ENCODE data around the gene ATAT1.
"Not testable (repeated sequence)": the region's sequence is repeated elsewhere in the genome, so short reads cannot be mapped to it uniquely, and the experiment has no call there.

The ATAT1 gene

DNA sequence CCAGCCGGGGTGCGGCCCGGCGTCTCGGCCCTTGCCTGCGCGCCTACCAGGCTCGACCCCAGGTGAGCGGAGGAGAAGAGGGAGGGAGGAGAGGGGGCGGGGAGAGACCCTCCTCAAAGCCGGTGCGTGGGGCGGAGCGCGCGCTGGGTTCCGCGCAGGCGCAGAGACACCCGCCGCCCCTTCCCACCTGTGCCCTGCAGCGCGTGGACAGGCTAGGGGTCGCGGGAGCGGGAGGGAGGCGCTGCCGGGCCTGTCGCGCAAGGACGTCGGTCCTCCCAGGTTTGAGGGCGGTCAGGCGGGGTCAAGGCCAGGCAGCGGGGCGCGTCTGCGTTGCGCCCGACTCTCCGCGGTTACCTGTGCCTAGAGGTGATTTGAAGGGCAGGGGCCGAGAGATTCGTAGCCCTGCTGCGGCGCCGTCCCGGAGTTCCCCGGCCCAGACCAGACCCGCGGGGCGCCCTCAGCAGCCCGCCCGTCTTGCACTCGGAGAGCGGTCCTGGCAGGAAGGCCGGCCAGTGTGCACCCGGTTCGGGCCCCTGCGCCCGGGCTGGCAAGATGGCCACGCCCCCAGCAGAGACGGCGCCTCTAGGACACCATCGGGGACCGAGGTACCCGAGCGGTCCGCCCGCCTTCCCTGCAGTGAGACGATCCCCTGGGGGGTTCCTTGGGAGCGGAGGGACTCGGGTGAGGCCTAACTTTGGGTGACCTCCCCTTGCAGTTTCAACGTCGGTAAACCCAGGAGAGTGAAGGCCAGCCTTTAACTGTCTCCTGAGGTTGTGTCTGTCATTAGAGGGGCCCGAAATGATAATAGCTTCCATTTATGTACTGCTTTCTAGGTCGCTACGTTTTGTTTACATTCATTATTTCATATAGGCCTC is 20.8 kb downstream of the ATAT1 start:
- in situ Hi-C loops (cut with MboI; ENCODE audit: low sequenced_read_pairs), result no loop called here

DNA sequence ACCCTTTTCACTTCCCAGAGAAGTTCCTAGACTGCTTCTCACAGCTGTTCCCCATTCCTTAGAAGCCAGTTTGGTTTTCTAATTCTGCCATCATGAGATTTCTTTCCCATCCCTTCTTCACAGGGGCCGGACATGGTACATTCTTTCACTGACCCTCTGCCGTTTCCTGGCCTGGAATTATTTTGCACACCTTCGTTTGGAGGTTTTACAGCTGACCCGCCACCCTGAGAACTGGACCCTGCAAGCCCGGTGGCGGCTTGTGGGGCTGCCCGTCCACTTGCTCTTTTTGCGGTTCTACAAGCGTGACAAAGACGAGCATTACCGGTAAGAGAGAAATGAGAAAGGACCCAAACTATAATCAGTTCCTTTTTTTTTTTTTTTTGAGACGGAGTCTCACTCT is 24.5 kb downstream of the ATAT1 start:
- in situ Hi-C loops (cut with MboI; ENCODE audit: low sequenced_read_pairs), result no loop called here

DNA sequence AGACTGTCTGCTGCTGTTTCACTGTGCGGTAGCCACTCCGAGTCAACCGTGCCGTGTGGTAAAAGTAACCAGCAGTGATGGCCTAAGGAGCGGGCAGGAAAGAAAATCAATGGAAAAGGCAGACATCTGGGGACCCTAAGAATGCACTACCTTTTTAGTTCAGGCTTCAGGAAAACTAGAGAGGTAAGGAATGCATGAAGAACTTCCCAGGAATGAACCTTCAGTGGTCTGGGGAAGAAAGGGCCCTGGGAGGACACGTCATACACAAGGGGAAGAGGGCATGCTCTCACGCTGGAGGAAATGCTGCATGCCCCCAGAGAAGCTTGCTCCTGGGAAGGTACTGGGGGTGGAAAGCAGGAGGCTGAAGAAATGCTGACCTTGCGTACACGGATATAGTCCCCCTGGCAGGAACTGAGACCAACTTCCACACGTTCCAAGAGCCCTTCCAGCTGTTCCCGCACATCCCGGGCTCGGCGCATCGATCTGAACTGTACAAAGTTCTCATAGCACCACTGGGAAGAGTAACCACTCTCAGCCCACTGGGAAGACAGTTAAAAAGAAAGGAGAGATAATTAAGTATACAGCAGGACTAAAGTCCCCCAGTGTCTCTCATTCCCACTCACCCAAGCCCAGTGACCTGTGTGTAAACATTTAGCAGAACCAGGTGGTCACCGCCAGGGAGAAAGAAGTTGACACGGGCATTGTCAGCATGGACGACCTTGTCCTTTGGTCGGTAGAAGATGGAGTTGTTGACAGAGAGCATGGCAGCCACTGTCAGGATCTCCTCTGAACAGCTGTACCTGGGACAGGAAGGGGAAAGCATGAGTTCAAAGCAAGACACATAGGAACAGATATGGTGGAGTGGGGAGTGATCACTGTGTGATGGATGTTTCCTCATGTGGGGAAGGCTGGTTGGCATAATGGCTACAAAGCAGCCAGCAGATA is 28.4 kb downstream of the ATAT1 start:
- in situ Hi-C loops (cut with MboI; ENCODE audit: low sequenced_read_pairs), result no loop called here

DNA sequence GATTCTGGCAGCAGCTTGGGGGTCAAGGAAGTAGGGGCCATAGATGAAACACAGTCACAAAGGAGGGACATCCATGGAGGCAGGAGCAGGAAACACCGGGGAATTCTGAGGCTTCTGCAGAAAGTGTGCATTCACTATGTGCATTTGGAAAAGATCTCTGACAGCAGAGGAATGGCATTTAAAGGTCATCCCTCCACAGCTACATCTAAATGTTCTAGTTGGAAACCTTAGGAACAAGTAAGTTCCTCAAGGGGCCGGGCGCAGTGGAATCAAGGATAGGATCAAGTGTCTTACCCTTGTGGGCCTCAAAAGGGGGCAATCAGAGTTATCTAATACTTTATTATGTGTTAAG is 29.0 kb downstream of the ATAT1 start:
- in situ Hi-C loops (cut with MboI; ENCODE audit: low sequenced_read_pairs), result no loop called here

DNA sequence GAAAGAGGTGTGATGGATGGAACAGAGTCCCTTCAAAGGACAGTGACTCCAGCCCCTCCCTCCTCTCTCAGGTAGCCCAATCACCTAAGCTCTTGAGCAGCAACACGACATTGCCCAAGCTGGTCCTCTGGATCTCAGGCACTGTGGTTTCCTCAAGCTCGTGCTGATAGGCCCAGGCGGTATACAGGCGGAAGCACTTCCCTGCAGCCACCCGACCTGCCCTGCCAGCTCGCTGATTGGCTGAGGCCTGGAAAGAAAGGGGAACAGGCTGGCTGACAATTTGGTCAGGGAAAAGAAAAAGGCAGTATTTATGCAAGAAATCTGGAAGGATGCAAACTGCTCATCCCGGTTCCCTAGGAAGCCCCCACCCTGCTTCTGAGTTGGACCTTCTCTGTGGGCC is 29.8 kb downstream of the ATAT1 start:
- in situ Hi-C loops (cut with MboI; ENCODE audit: low sequenced_read_pairs), result no loop called here

DNA sequence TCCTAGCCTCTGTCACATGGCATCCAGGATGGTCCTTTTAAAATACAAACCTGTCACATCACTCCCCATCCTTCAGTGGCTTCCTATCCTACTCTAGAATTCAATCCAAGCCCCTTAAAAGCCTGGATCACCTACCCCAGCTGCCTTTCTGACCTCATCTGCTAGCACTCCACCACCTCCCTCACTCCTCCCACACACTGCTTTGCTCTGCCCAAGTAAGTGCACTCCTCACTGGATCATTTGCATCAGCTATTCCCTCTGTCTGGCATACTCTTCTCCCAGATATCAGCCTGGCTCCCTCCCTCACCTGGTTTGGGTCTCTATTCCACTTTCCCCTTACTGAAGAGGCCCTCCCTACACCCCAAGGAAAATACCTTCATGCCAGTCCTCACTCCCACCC is 30.8 kb downstream of the ATAT1 start:
- in situ Hi-C loops (cut with MboI; ENCODE audit: low sequenced_read_pairs), result no loop called here

DNA sequence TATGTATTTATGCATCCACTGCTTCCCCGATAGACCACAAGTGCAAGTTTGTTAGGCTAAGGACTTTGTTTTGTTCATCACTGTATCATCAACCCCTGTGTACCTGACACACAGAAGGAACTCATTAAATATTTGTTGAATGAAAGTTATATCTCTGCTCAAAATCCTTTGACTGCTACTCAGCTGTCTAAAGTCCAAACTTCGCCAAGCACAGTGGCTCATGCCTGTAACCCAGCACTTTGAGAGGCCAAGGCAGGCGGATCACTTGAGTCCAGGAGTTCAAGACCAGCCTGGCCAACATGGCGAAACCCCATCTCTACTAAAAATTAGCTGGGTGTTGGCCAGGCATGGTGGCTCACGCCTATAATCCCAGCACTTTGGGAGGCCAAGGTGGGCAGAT is 31.2 kb downstream of the ATAT1 start:
- in situ Hi-C loops (cut with MboI; ENCODE audit: low sequenced_read_pairs), result not testable (repeated sequence)

DNA sequence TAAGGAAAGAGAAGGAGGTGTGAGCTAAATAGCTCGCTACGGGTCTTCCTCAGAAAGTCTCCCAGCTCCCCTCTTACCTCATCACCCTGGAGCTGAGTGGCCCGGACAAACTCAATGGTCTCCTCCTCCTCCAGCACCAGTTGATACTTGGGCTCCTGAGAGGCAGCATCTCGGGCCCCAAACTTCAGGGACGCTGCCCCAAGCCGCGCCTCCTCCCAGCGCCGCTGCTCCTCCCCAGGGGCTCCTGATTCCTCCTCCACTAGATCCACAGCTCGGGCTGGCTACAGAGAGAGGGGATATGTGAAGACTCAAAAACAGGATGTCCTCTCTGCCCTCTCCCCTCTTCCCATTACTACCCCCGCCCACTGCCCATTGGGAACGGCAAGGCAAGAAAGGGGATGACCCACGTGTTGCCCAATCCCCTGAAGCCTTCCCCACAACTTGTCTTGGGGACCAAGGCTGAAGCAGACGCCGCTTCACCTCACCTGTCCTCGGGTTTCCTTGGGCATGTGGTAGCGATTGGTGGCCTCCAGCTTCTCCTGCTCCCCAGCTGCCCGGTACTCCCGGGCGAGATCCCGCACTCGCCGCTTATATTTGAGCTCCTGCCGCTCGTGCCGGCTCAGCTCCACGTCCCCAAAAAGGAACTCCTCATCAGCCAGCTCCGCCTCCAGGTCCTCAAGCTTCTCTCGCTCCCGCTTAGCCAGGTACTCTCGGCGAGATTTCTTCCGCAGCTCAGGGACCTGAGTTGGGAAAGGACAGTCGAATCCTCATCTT is 38.5 kb downstream of the ATAT1 start:
- in situ Hi-C loops (cut with MboI; ENCODE audit: low sequenced_read_pairs), result no loop called here

DNA sequence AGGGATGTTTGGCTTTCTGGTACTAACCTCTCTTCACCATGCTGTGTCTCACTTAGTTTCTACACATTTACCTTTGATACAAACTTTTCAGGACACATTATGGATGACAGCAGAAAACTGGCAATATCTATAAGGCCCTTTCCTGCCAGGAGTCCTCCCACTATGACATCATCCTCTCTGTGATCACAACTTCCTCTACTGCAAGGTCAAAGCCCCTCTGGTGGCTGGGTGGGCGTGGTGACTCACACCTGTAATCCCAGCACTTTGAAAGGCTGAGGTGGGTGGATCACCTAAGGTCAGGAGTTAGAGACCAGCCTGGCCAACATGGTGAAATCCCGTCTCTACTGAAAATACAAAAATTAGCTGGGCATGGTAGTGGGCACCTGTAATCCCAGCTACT is 39.6 kb downstream of the ATAT1 start:
- in situ Hi-C loops (cut with MboI; ENCODE audit: low sequenced_read_pairs), result not testable (repeated sequence)

DNA sequence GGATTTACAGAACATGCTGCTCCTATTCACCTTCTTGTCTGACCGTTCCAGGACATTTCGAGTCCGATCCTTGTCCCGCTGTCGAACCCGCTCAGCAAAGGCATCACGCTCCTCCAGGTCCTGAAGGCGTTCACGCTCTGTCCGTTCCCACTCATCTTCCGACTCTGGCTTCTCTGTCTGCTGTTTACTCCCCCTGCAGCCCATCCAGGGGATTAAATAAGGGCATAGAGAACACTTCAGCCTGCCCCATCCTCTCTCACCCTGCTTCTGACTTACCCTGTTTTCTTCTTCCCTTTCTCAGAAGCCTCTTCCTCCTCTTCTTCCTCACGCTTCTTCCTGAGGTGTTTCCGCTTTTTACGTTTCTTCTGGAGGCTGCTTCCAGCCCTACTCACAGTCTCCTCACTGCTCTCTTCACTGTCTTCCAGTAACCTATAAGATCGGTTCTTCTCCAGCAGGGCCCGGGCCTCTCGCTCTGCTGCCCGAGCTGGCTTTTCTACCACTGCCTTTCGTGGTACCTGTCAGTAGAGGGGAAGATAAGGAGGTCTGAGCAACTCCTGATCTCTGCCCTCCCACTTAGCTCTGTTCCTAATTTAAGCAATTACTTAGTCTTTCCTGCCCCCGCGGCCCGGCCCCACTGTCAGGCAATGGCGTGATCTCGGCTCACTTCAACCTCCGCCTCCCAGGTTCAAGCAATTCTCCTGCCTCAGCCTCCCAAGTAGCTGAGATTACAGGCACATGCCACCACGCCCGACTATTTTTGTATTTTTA is 44.3 kb downstream of the ATAT1 start:
- in situ Hi-C loops (cut with MboI; ENCODE audit: low sequenced_read_pairs), result no loop called here

DNA sequence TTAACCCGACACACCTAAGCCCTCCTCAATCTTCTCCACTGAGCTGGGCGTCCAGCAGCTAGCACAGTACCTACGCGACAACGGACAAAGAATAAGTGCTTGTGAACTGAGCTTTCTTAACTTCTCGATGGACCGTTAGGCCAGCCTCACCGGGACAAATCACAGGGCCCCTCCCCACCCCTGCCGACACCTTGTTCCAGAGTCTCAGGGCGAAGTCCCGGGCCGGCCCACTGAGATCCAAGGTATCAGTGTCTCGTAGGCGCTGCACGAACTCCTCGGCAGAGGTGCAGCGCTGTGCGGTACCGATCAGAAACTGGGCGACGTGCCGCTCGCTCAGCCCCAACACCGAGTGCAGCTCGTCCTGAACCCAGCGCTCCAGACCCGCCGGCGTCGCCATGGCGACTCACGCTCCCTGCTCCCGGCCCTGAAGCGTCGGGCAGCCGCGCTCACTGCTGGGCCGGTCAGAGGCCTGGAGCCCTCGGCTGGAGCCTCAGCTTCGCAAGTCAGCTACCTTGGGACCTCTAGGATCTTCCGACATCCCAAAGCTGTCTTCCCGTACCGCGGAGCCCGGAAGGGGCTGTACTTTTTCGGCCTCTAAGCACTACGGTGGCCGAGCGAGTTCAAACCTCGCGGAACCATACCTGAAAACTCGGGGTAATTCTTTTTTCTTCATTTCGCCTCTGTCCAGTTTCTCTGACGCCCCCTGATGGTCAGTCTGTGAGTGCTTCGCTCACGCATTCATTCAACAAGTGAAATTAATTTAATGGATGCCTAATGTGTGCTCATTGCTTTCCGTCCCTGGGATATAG is 46.0 kb downstream of the ATAT1 start, which contains the start of gene DHX16:
TSS of gene DHX16 (minus strand) at position 562 of the 809 bp plus-strand sequence. CDS start at position 397, 165 bp downstream.
- in situ Hi-C loops (cut with MboI; ENCODE audit: low sequenced_read_pairs), result no loop called here

DNA sequence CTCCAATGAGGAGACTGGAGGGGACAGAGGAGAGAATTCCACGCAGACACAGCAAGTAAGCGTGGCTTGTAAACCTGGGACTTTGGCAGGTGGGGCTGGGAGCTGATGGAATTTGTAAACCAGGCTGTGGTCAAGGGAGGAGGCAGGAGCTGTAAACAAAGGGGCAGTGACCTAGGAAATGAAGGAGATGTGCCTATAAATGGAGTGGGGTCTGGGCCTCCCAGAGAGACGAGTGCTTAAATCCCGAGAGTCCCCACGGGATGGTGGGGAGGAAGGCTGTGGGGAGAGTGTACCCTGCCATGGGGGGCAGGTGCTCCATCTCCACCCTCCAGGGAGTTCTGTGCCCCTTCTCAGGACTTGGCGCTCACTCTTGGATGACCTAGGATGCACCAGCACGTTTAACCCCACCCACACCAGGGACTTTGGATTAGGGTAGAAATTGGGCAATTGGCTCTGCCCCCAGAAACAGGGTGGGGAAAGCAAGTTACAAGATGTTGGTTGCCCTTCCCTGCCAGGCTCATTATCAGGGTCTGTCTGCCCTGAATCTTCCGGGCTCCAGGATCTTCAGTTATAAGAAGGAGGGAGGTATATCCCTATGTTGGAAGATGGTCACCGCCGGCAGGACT is 50.1 kb downstream of the ATAT1 start:
- in situ Hi-C loops (cut with MboI; ENCODE audit: low sequenced_read_pairs), result no loop called here

DNA sequence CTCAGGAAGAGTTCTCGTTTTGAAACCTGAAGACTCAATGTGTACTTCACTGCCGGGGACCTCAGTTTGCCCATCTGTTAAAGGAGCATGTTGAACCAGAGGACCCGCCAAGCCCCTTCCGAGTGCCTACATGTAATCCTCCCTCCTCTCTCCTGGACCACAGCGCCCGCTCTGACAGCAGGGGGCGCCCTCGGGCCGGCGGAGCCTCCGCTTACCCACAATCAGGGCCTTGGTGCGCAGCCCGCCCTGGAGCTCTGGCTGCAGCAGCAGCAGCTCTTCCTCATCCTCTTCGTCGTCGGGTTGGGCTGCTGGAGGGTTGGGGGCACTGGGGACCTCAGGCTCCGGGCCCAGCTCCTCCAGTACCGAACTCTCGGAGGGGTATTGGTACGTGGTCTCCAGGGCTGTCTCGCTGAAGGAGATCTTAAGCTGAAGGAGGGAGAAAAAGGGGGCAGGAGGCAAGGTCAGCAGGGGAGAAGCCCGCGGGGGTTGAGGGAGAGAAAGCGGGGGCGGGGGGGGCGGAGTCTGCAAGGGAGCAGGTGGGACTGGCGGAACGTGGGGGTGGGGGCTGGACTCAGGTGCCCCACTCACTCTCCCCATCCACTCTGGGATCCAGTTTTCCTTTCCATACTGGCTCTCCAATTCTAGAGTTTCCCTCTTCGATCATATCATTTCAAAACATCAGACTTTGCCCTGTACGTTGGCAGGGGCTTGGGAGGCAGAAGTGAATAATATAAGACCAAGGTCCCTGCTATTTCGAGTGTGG is 52.5 kb downstream of the ATAT1 start:
- in situ Hi-C loops (cut with MboI; ENCODE audit: low sequenced_read_pairs), result no loop called here

DNA sequence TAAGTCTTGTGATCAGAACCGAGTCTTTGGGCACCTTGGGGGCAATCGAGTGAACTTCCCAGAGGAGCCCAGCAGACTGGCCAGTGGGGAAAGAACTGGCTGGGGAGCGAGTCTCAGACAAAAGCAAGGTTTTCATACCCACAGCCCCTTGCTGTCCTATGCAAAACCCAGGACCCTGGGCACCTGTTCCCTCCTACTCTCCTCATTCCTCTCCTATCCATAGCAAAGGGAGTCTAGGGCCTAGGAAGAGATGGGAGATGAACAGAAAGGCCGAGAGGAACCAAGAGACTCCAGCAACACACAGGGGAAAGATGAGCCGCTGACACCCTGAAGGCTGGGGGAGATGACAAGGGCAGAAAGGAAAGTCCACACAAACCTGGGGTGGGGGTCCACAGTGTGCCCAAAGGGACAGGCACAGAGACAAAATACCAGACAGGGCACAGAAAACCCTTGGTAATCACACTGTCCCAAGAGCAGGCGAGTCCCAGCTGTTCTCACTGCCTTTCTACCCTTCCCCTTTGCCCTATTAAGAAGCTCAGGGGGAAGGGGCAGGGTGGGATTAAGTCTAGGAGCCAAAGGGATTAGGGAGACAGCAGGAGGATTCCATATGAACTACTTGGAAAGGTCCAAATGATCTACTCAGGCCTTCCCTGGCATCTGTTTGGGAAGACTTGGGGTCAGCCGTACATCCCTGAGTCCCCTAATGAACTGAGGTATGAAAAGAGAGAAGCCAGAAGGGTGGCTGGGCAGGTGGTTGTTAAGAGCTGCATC is 53.3 kb downstream of the ATAT1 start:
- in situ Hi-C loops (cut with MboI; ENCODE audit: low sequenced_read_pairs), result loop anchor here (5.0 kb wide), 1 partner anchor 37 kb away; the partner anchor contains the start of gene MDC1

DNA sequence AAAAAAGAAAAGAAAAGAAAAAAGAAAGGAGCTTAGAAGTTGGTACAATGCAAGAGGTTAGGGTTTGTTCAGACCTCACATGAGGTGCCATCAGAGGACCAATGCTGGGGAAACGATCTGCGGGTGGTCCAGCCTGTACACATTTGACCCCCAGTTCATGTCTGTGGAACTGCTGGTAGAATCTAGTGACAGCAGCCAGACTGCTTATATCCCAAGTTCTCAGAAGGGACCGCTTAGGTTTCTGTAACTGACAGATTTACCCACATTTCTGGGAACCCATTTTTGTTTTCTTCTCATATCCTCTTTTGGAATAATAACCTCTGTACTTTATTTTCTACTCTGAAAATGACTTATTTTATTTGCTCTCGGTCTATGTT is 55.1 kb downstream of the ATAT1 start:
- in situ Hi-C loops (cut with MboI; ENCODE audit: low sequenced_read_pairs), result loop anchor here (5.0 kb wide), 1 partner anchor 36 kb away; the partner anchor contains the start of gene MDC1

DNA sequence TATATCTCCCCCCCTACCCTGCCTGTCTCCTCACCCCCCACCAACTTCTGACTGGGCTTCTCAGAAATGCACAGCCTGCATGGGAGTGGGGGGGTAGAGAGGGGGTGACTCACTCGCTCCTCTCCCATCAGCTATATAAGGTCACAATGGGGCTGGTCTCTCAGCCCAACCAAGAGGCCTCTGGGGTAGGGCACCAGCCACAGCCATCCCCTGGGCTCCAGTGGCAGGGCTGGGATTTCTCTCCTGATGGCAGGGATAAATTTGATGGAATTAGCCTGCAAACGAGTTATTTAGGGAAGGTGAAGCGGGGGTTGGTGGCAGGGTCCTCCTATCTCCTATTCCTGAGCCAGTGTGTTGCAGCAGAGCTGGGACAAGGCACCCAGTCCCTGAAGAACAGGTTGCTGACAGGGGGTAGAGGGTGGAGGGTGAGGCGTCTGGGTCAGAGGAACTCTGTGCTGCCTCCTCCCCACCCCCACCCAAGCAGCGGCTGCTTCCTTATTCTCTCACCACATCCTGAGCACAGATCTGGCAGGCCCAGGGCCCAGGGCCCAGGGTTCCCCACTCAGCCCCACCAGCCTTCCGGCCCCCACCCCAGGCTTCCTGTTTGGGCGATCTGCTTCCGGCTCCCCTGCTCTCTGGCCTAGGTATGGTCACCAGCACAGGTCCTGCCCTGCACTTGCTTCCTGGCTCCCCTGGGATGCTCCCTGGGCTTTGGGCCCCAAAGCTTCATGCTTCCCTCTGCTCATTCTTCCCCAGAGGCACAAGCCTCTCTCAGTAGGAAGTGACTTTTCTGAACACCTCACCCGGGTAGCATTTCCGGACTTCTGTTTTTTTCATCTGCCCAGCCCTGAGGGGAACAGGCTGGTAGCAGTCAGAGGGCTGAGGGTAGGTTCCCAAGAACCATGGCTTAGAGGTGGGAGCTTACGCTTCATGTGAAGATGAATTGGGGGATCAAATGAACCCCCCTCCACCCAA is 55.8 kb downstream of the ATAT1 start:
- in situ Hi-C loops (cut with MboI; ENCODE audit: low sequenced_read_pairs), result loop anchor here (5.0 kb wide), 1 partner anchor 35 kb away; the partner anchor contains the start of gene MDC1
